Measurements from ENCODE around the gene PRELID3B. TPM values are rescaled to one million over a fixed set of nuclear protein-coding genes. Genes with fewer than 3 reads are reported as not detected.

The PRELID3B gene
- total RNA-seq, 1 experiment from 2014 or later = 108 TPM

GRCh38 chr20:59033093-59033492 lies 9.5 kb downstream of the PRELID3B start:
- in situ Hi-C loops (cut with HindIII; ENCODE audit: low pct_unique_long_range_greater_than_20kb, low sequenced_read_pairs) = no loop called here
- no peak for DNase-seq (ENCODE audit: low read depth, low spot score)

GRCh38 chr20:59032713-59033059 lies 9.9 kb downstream of the PRELID3B start:
- peak; percentile 66 for DNase-seq (ENCODE audit: low read depth, low spot score)
- in situ Hi-C loops (cut with HindIII; ENCODE audit: low pct_unique_long_range_greater_than_20kb, low sequenced_read_pairs) = no loop called here

DNA sequence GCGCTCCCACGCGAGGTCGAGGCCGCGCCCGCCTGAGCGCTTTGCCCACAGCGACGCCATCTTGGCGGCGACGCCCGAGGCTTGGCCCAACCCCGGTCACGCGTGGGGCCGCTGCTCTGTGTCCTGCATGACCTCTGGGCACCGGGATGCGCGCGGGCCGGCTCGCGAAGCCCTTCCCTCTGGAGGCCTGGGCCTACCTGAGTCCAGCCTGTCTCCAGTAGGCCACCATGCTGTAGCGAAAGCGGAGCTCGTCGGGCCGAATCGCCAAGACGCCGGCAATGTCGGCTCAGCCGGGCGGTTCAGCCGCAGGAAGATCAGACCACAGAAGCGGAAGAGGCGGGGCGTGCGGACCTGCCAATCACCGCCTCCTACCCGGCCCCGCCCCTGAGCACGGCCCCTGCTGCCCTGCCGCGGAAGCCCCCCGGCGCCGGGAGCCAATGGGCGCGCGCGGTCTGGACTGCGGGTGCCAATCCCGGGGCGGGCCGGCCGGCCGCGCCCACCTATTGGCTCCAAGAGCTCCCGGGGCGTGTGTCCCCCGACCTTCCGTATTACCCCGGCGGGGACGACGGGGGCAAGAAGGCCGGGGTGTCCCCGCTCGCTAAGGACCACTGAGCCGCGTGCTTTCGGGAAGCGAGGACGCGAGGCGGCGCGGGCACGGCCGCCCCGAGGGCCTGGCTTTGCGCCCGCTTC lies 10.4 kb downstream of the PRELID3B start, which contains the start of gene ATP5F1E:
Gene ATP5F1E, minus strand, starts transcription at position 313 of the 690 bp plus-strand sequence. Its CDS starts 84 bp downstream, at position 229.
- peak; percentile 95 for DNase-seq (ENCODE audit: low read depth, low spot score)
- in situ Hi-C loops (cut with HindIII; ENCODE audit: low pct_unique_long_range_greater_than_20kb, low sequenced_read_pairs) = no loop called here

DNA sequence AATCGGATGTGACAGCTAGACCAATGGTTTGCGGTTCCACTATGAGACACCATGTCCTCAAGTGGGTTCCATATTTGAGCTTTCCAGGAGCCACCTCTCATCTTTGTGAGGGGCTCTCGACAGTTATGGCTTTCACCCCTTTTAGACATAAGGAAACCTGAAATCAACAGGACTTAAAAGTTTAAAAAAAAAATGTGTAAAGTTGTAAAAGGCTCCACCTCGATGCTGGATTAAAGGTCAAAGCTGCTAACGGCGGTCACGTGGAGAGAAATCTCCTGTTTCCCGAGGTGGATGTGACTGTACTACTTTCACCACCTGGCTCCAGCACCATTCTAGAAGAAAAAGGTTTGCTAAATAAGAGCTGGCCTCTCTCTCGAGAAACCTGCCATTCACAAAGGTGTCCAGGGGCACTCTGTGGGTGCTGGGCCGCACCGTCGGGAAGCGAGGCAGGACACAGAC lies 11.0 kb downstream of the PRELID3B start:
- no peak for DNase-seq (ENCODE audit: low read depth, low spot score)
- in situ Hi-C loops (cut with HindIII; ENCODE audit: low pct_unique_long_range_greater_than_20kb, low sequenced_read_pairs) = no loop called here

DNA sequence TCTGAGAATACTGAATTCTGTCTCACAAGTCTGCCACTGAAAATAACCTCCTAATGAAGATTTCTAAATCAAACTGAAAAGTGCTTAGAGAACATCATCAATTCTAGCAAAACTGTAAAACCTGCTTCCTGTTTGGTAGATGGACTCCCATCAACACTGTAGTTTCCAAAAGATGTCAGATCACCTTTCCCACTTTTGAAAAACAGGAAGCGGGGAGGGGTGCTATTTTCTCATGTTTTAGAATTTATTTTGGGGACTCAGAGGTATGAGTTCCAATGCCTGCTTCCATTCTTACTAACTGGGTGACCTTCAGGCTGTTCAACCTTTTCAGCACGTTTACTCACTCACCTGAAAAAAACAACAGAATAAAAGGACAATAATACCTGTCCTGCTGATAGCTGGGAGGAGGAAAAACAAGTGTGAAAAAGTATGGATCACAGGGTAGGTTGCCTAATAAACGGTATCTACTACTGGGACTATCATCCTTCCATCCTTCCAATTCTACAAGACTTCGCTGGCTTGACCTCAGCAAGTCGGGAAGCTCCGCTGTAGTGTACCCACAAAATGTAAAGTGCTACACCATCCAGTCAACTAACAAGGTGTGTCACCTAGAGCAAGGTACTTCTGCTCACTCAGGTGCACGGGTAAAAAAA lies 11.5 kb downstream of the PRELID3B start:
- in situ Hi-C loops (cut with HindIII; ENCODE audit: low pct_unique_long_range_greater_than_20kb, low sequenced_read_pairs) = no loop called here
- no peak for DNase-seq (ENCODE audit: low read depth, low spot score)

- DNase-seq (ENCODE audit: low read depth, low spot score) = no peak
- in situ Hi-C loops (cut with HindIII; ENCODE audit: low pct_unique_long_range_greater_than_20kb, low sequenced_read_pairs) = no loop called here
These were observed 13.8 kb downstream of the PRELID3B start for GRCh38 chr20:59028812-59029211.

- in situ Hi-C loops (cut with HindIII; ENCODE audit: low pct_unique_long_range_greater_than_20kb, low sequenced_read_pairs) = no loop called here
- DNase-seq (ENCODE audit: low read depth, low spot score) = no peak
These were observed 14.8 kb downstream of the PRELID3B start for GRCh38 chr20:59027741-59028320.

DNA sequence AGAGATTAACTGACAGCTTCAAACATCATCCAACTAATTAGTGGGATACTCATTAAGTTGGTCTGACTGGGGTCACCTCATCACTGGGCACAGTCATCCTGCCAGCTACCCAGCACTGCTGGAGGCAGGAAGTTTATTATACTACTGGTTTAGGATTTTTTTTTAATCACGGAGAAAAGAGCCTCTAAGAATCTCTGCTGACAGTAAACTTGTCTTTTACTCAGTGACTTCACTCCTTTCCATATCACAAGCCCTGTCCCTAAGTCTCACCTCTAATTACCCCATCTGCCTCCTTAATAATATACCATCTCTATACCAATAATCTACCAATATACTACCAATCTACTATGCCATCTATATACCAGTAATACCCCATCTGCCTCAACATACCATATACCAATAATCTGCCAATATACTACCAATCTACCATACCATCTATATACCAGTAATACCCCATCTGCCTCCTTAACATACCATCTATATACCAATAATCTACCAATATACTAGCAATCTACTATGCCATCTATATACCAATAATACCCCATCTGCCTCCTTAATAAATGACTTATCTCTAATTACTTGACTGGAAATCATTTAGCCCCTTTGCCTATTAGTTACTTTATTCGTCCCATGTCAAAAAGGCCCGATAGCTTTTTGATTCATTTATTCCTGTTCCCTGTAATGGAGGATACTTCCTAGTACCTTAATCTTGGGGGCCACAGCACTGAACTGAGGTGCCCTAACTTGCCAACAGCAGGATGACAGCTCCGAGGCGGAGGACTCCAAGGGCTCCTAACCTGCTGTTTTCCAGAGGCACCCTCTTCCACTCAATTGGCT lies 15.5 kb downstream of the PRELID3B start:
- no peak for DNase-seq (ENCODE audit: low read depth, low spot score)
- in situ Hi-C loops (cut with HindIII; ENCODE audit: low pct_unique_long_range_greater_than_20kb, low sequenced_read_pairs) = no loop called here

DNA sequence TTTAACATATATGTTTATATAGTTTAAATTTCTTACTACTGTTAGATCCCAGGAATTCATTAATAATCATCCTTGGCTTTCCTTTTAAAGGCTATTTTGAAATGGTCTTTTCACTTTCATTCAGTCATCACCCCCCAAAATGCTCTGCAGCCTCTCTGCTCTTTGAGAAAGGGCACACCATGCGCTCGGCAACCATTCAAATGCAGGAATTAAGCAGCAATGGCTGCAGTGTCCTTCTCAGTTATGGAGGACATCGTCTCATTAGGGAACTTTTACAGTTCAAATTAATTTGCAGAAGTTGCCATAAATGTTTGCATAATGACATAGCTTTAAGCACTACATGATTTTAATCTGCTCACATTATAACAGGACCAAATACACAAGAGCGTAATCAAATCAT lies 17.1 kb downstream of the PRELID3B start:
- no peak for DNase-seq (ENCODE audit: low read depth, low spot score)
- in situ Hi-C loops (cut with HindIII; ENCODE audit: low pct_unique_long_range_greater_than_20kb, low sequenced_read_pairs) = no loop called here

- DNase-seq (ENCODE audit: low read depth, low spot score) = no peak
- in situ Hi-C loops (cut with HindIII; ENCODE audit: low pct_unique_long_range_greater_than_20kb, low sequenced_read_pairs) = no loop called here
These were observed 17.5 kb downstream of the PRELID3B start for GRCh38 chr20:59025086-59025485.

GRCh38 chr20:59024111-59024530 lies 18.5 kb downstream of the PRELID3B start:
- DNase-seq (ENCODE audit: low read depth, low spot score) = no peak
- in situ Hi-C loops (cut with HindIII; ENCODE audit: low pct_unique_long_range_greater_than_20kb, low sequenced_read_pairs) = no loop called here

- in situ Hi-C loops (cut with HindIII; ENCODE audit: low pct_unique_long_range_greater_than_20kb, low sequenced_read_pairs) = no loop called here
- DNase-seq (ENCODE audit: low read depth, low spot score) = no peak
These were observed 19.0 kb downstream of the PRELID3B start for GRCh38 chr20:59023616-59024015.

- in situ Hi-C loops (cut with HindIII; ENCODE audit: low pct_unique_long_range_greater_than_20kb, low sequenced_read_pairs) = no loop called here
- DNase-seq (ENCODE audit: low read depth, low spot score) = no peak
These were observed 19.8 kb downstream of the PRELID3B start for GRCh38 chr20:59022754-59023153.

DNA sequence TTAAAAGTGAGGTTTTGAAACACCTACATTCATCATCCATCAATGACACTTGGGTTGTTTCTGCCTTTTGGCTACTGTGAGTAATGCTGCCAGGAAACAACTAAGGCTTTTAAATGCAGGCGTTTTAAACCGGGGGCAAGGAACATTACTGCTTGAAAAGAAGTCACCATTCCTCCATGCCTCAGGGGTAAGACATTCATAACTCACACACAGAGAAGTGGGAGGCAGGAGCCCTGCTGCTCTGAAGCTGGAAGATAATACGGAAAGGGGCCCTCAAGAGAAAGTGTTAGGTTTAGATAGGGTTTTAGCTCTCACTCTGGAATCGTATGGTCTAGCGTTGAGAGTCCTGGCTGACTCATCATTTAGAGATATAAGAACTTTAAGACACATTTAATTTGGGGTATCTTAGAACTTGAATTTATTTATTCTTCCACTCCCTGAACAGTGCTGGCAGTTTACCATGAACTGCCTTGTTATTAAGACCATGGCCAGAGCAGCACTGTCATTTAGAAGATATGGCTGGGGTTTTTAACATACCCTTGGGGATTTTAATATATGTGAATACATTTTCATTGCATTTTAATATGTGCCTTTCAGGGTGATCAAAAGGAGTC lies 21.5 kb downstream of the PRELID3B start:
- in situ Hi-C loops (cut with HindIII; ENCODE audit: low pct_unique_long_range_greater_than_20kb, low sequenced_read_pairs) = no loop called here
- peak; percentile 77 for DNase-seq (ENCODE audit: low read depth, low spot score)

GRCh38 chr20:59019217-59019616 lies 23.4 kb downstream of the PRELID3B start, which contains the start of gene TUBB1:
TUBB1 (plus strand) TSS chr20:59019429; CDS start chr20:59019523, 94 bp downstream.
- no peak for DNase-seq (ENCODE audit: low read depth, low spot score)
- in situ Hi-C loops (cut with HindIII; ENCODE audit: low pct_unique_long_range_greater_than_20kb, low sequenced_read_pairs) = no loop called here

DNA sequence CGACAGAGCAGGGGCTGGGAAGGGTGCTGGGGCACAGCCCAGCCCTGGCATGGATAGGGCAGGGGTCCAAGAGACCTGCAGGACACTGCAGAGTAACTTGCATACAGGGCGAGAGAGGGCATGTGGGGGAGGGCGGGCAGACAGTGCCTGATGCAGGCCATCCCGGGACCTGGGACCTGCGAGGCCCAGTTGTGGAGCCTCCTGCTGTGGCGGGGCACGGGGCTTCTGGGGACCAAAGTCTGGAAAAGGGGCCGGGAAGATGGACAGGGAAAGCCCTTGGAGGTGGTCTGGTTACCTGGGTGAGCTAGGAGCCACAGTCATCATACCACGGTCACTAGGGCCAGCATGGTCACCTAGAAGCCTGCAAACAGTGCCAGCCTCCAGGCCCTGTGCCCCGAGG lies 23.8 kb downstream of the PRELID3B start:
- DNase-seq (ENCODE audit: low read depth, low spot score) = no peak
- in situ Hi-C loops (cut with HindIII; ENCODE audit: low pct_unique_long_range_greater_than_20kb, low sequenced_read_pairs) = no loop called here

DNA sequence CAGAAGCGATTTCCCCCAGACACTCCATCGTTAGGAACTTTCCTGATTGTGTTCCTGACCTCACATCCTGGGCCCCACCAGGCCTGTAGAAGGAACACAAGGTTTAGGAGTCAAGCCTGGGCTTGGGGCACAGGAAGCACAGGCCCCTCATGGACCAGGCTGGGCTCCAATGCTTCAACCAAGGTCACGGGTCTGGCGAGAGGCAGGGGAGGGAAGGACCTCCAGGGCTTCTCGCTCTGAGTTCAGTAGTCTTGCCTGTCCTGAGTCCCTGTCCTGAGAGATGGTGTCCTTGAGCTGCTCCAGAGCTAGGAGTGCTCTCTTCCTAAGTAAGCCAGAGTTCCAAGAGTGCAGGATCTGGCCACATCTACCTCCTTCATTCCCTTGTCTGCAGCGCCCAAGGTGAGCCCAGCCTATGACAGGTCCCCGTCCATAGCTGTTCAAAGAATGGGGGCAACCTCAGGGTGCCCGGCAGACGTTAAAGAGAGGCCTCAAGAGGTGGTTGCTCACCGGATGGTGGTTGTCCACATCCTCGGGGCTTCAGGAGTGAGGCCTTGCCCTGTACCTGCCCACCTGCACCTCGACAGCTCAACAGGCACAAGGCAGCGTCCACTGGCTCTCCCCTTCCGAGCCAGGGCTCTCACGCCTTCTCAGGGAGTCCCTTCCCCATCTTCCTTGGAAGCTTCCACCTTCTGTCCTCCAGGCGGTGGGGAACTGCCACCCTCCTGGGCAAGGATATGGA lies 24.9 kb downstream of the PRELID3B start:
- DNase-seq (ENCODE audit: low read depth, low spot score) = no peak
- in situ Hi-C loops (cut with HindIII; ENCODE audit: low pct_unique_long_range_greater_than_20kb, low sequenced_read_pairs) = no loop called here

All from SK-MEL-5 (cell line).